GM12878 (cell line): ENCODE results near the gene RBSN. TPM values are rescaled to one million over a fixed set of nuclear protein-coding genes. Genes with fewer than 3 reads are reported as not detected.

Source experiments
- ATAC-seq: fragments of 200-7000 bp; cut with Tn5 transposase; 3 replicates; pipeline ENCODE4 v1.9.1; 2020; ENCODE audit warnings: mild to moderate bottlenecking, moderate library complexity
- BruUV-seq: library from RNA; stranded (reverse); fragments of 400-500 nt; replicated peaks from 2 replicates; lab custom pipeline; 2021; lab: Mats Ljungman, UMichigan
- CTCF ChIA-PET: fragments of 300-600 bp; sonication (Branson Sonifier 250); formaldehyde crosslinking; extraction: SDS; loops from one replicate; lab custom pipeline; 2021; ENCODE audit warnings: inconsistent platforms; lab: Yijun Ruan, JAX
- POLR2A ChIA-PET: fragments of 350-600 bp; formaldehyde crosslinking; extraction: SDS; loops from one replicate; lab custom pipeline; 2021; ENCODE audit warnings: inconsistent platforms; lab: Charles Lee
- RAD21 ChIA-PET: fragments of 300-600 bp; sonication (Branson Sonifier 250); formaldehyde crosslinking; loops from one replicate; lab custom pipeline; 2023; ENCODE audit warnings: antibody characterized with exemption; ENCODE audit not compliant: unreplicated experiment; lab: Charles Lee
- SMC1A ChIA-PET: fragments of 300-600 bp; sonication (Branson Sonifier 250); formaldehyde crosslinking; loops from one replicate; lab custom pipeline; 2023; ENCODE audit not compliant: unreplicated experiment, uncharacterized antibody; lab: Charles Lee
- DNase-seq: peaks from one replicate; pipeline ENCODE4 v3.0.0-alpha.2; 2011; ENCODE audit warnings: low read depth, low spot score
- FAIRE-seq: peaks from 3 replicates; lab custom pipeline; 2011; peaks lifted over from hg19 to GRCh38; lab: Jason Lieb, UNC
- H2AFZ ChIP-seq: 2 replicates; pipeline ENCODE4 v1.6.0; 2011; ENCODE audit warnings: low read depth, low read length, control low read depth; ENCODE audit not compliant: control insufficient read depth
- H3K27ac ChIP-seq: 2 replicates; pipeline ENCODE4 v1.5.1; 2011; ENCODE audit warnings: control low read depth; ENCODE audit not compliant: control insufficient read depth, insufficient read depth
- H3K27me3 ChIP-seq, 2 experiments: replicated peaks in 1 of 2; 2 replicates each; pipeline versions ENCODE4 v1.6.0 to v1.6.1; 2011; ENCODE audit warnings: low read length in 1 of 2; ENCODE audit not compliant: control insufficient read depth in 2 of 2, insufficient read depth in 2 of 2
- H3K36me3 ChIP-seq, 2 experiments: 2 replicates each; pipeline ENCODE4 v1.5.1; 2011; ENCODE audit warnings: low read length in 1 of 2; ENCODE audit not compliant: control insufficient read depth in 2 of 2, insufficient read depth in 2 of 2
- H3K4me1 ChIP-seq: 2 replicates; pipeline ENCODE4 v1.6.1; 2011; ENCODE audit warnings: mild to moderate bottlenecking, low read length, moderate library complexity, mixed read lengths; ENCODE audit not compliant: control insufficient read depth, insufficient read depth
- H3K4me2 ChIP-seq: 2 replicates; pipeline ENCODE4 v1.6.0; 2011; ENCODE audit warnings: control low read depth; ENCODE audit not compliant: control insufficient read depth, insufficient read depth
- H3K4me3 ChIP-seq: fragments of 200-600 bp; sonication (generic); 2 replicates; pipeline ENCODE4 v1.5.1; 2016
- H3K79me2 ChIP-seq: 2 replicates; pipeline ENCODE4 v1.6.0; 2011; ENCODE audit warnings: low read length; ENCODE audit not compliant: control insufficient read depth, insufficient read depth
- H3K9ac ChIP-seq: 2 replicates; pipeline ENCODE4 v1.8.0; 2011; ENCODE audit warnings: low read length, control low read depth, mixed read lengths; ENCODE audit not compliant: control insufficient read depth, insufficient read depth
- H3K9me3 ChIP-seq: replicated peaks from 3 replicates; pipeline ENCODE4 v1.5.1; 2011; ENCODE audit warnings: mild to moderate bottlenecking, low read length; ENCODE audit not compliant: control insufficient read depth, insufficient read depth
- H4K20me1 ChIP-seq: 2 replicates; pipeline ENCODE4 v1.6.0; 2011; ENCODE audit not compliant: control insufficient read depth, insufficient read depth
- BMI1 ChIP-seq: fragments of 450-650 bp; IDR thresholded peaks from 2 replicates; pipeline ENCODE4 v1.6.1; 2016; ENCODE audit warnings: mild to moderate bottlenecking, moderate library complexity, borderline replicate concordance
- CHD4 ChIP-seq: fragments of 200-600 bp; sonication (generic); IDR thresholded peaks from 2 replicates; pipeline ENCODE4 v1.6.1; 2016; ENCODE audit warnings: mild to moderate bottlenecking
- E2F8 ChIP-seq: fragments of 450-650 bp; IDR thresholded peaks from 2 replicates; pipeline ENCODE4 v1.6.1; 2018; ENCODE audit warnings: mild to moderate bottlenecking, low read depth, moderate library complexity; ENCODE audit not compliant: partially characterized antibody
- EP300 ChIP-seq, 2 experiments: fragments of 150-350 bp in 1 of 2; IDR thresholded peaks; 2 replicates each; pipeline ENCODE4 v1.6.1; 2011 to 2012; ENCODE audit warnings: low read depth in 2 of 2, low read length in 2 of 2, borderline replicate concordance in 1 of 2, improper control_type of control experiment in 1 of 2, inconsistent platforms in 1 of 2; ENCODE audit not compliant: control insufficient read depth in 1 of 2
- EZH2 ChIP-seq: IDR thresholded peaks from 2 replicates; pipeline ENCODE4 v1.6.1; 2012; ENCODE audit warnings: low read depth, mild to moderate bottlenecking, control low read depth, inconsistent platforms, low read length, borderline replicate concordance; ENCODE audit not compliant: control insufficient read depth
- JUND ChIP-seq: IDR thresholded peaks from 2 replicates; pipeline ENCODE4 v1.6.1; 2012; ENCODE audit warnings: low read depth, mild to moderate bottlenecking, low read length, improper control_type of control experiment, moderate library complexity
- NR2F1 ChIP-seq: fragments of 450-650 bp; conservative IDR thresholded peaks from 2 replicates; pipeline ENCODE4 v1.6.1; 2017; ENCODE audit warnings: mild to moderate bottlenecking
- RUNX3 ChIP-seq: IDR thresholded peaks from 2 replicates; pipeline ENCODE4 v1.6.1; 2012; ENCODE audit warnings: low read length, inconsistent platforms
- SMC3 ChIP-seq: IDR thresholded peaks from 2 replicates; pipeline ENCODE4 v1.6.1; 2011; ENCODE audit warnings: low read length, improper control_type of control experiment, borderline replicate concordance
- SREBF2 ChIP-seq: IDR thresholded peaks from 2 replicates; pipeline ENCODE4 v1.6.1; 2012; ENCODE audit warnings: mild to moderate bottlenecking, low read length
- SUPT20H ChIP-seq: IDR thresholded peaks from 2 replicates; pipeline ENCODE4 v1.6.1; 2011; ENCODE audit warnings: low read depth, mild to moderate bottlenecking, low read length, moderate library complexity, borderline replicate concordance; ENCODE audit not compliant: control insufficient read depth
- ZBTB40 ChIP-seq: fragments of 450-650 bp; IDR thresholded peaks from 2 replicates; pipeline ENCODE4 v1.6.1; 2016; ENCODE audit warnings: mild to moderate bottlenecking, moderate library complexity, borderline replicate concordance
- ZNF207 ChIP-seq: fragments of 450-650 bp; IDR thresholded peaks from 2 replicates; pipeline ENCODE4 v1.6.1; 2014; ENCODE audit warnings: antibody characterized with exemption, mild to moderate bottlenecking, borderline replicate concordance
- ZNF274 ChIP-seq: IDR thresholded peaks from one replicate; pipeline ENCODE4 v1.8.0; 2011; ENCODE audit not compliant: insufficient read length, insufficient read depth
- ZNF384 ChIP-seq: IDR thresholded peaks from 2 replicates; pipeline ENCODE4 v1.6.1; 2012; ENCODE audit warnings: low read depth, mild to moderate bottlenecking, low read length, improper control_type of control experiment, borderline replicate concordance
- ZZZ3 ChIP-seq: IDR thresholded peaks from 2 replicates; pipeline ENCODE4 v1.6.1; 2011; ENCODE audit warnings: low read depth; ENCODE audit not compliant: control insufficient read depth, insufficient read length
- WGBS: methylation state at CpG from one replicate; pipeline ENCODE4 v1.1.6; 2016; ENCODE audit warnings: low lambda C conversion rate; ENCODE audit not compliant: insufficient replicate concordance, insufficient coverage; ENCODE audit errors: missing lambda C conversion rate; 5-methylcytosine and 5-hydroxymethylcytosine counted together
- in situ Hi-C: fragments of 300-500 bp; cut with MboI; formaldehyde crosslinking; loops from 9 replicates; pipeline ENCODE4 v1.14.3; 2018; ENCODE audit warnings: mixed read lengths
- intact Hi-C: fragments of 100-400 bp; cut with micrococcal nuclease; formaldehyde crosslinking; loops from one replicate; pipeline ENCODE4 v1.14.2; 2022; ENCODE audit not compliant: unreplicated experiment
- polyA plus RNA-seq, 11 experiments: library from polyadenylated mRNA; depleted of rRNA in 4 of 11; unstranded in 6 of 11; stranded (reverse) in 5 of 11; fragments of >200 nt; fragmentation: Nextera tagmentation in 4 of 11; fragmentation: Illumina TruSeq in 1 of 11; extraction: Ambion mirVana in 4 of 11; extraction: Trizol in 1 of 11; gene quantifications; 1 replicate in 1 of 11; 2 replicates in 10 of 11; pipeline versions ENCODE4 v1.2.1 to v1.2.3, GENCODE V29; 2011 to 2016; ENCODE audit warnings: inconsistent platforms in 2 of 11, missing spikeins in 2 of 11, low read depth in 1 of 11
- total RNA-seq, 4 experiments: library from RNA; depleted of rRNA in 3 of 4; stranded (reverse); fragments of >200 nt in 3 of 4; fragmentation: Illumina TruSeq in 1 of 4; extraction: Trizol in 1 of 4; gene quantifications; 2 replicates each; pipeline versions ENCODE4 v1.2.1 to v1.2.3, GENCODE V29; 2013 to 2021

Gene RBSN
- total and polyA plus RNA-seq, 10 of the 15 experiments (the other 5 are each of a cell fraction or from before 2014, with no cell fraction given): 2.0 to 17.5 (median 10.5) TPM

- Histone ChIP-seq H3K79me2 (no peaks in the 10 kb centered on the region), H2AFZ (no peak overlapping the region), H3K27me3 (no peaks in the 10 kb centered on the region), H3K4me3 (no peak overlapping the region), H3K9ac (no peak overlapping the region), H3K4me1 (no peaks in the 10 kb centered on the region), H3K27ac (no peak overlapping the region), H3K9me3 (no peaks in the 10 kb centered on the region), H3K4me2 (no peak overlapping the region), H4K20me1 (no peaks in the 10 kb centered on the region), H3K36me3 (peaks cover 2 to 33% of the 10 kb centered on the region in 2 experiments)
- FAIRE-seq: no peak
- no peak for ATAC-seq
- in situ Hi-C loops: no loop called here
- RAD21 ChIA-PET: no interaction called here
- TF ChIP-seq JUND (no peak), EP300 (IDR thresholded peaks at IDR 0.05; ENCODE audit: borderline replicate concordance in 1 of 2, control insufficient read depth in 1 of 2, low read depth in 2 of 2, low read length in 2 of 2) (no peak), SMC3 (no peak), RUNX3 (no peak), SREBF2 (no peak), ZNF274 (no peak), E2F8 (no peak), CHD4 (no peak), ZNF384 (no peak), ZZZ3 (no peak), BMI1 (no peak), NR2F1 (no peak), EZH2 (no peak), SUPT20H (no peak), ZBTB40 (no peak), ZNF207 (no peak)
- no TSS peak for BruUV-seq
- SMC1A ChIA-PET: no interaction called here
- POLR2A ChIA-PET: interaction anchor here (1.3 kb wide), 1 partner anchor 12 kb away, joined by 4 read pairs; the partner anchor contains the start of gene RBSN
- no peak for DNase-seq
- 93% methylated on average over 2 of the region's 2 CpGs for WGBS
- intact Hi-C loops: no loop called here
- CTCF ChIA-PET: interaction anchor here (1.0 kb wide), 1 partner anchor 160 kb away, joined by 4 read pairs; no protein-coding TSS in a partner anchor
These were observed 12.2 kb downstream of the RBSN start for GRCh38 chr3:15086699-15087098.
